H1 (cell line): ENCODE data around the gene MEIS2. TPM values are rescaled to one million over a fixed set of nuclear protein-coding genes. Genes with fewer than 3 reads are reported as not detected.

Experiments
- CTCF ChIA-PET: fragments of 300-600 bp; sonication (Branson Sonifier 250); formaldehyde crosslinking; loops from one replicate; lab custom pipeline; 2021; ENCODE audit not compliant: partially characterized antibody; lab: Charles Lee
- POLR2A ChIA-PET: fragments of 300-600 bp; sonication (Branson Sonifier 250); formaldehyde crosslinking; loops from one replicate; lab custom pipeline; 2021; ENCODE audit warnings: inconsistent platforms; ENCODE audit not compliant: partially characterized antibody; lab: Charles Lee
- DNase-seq, 2 experiments: peaks; one replicate each; pipeline versions ENCODE4 v3.0.0 to v3.0.0-alpha.2; 2010 to 2022; ENCODE audit warnings: low spot score in 2 of 2, low read depth in 1 of 2, mixed read lengths in 1 of 2
- FAIRE-seq: peaks from 2 replicates; lab custom pipeline; 2011; peaks lifted over from hg19 to GRCh38; lab: Jason Lieb, UNC
- H2AFZ ChIP-seq: 2 replicates; pipeline ENCODE4 v1.8.1; 2012; ENCODE audit warnings: low read length, inconsistent platforms
- H2AK5ac ChIP-seq: 2 replicates; pipeline ENCODE4 v1.6.1; 2013; ENCODE audit warnings: low read depth, low read length
- H2BK120ac ChIP-seq: replicated peaks from 2 replicates; pipeline ENCODE3; 2013; ENCODE audit warnings: low read depth, low read length, inconsistent platforms
- H2BK12ac ChIP-seq: 2 replicates; pipeline ENCODE4 v1.6.1; 2013; ENCODE audit warnings: low read depth, low read length
- H2BK15ac ChIP-seq: 2 replicates; pipeline ENCODE4 v1.6.1; 2013; ENCODE audit warnings: low read length
- H2BK20ac ChIP-seq: 2 replicates; pipeline ENCODE4 v1.6.1; 2013; ENCODE audit warnings: low read length
- H2BK5ac ChIP-seq: 2 replicates; pipeline ENCODE4 v1.6.1; 2013; ENCODE audit warnings: low read depth, low read length
- H3K14ac ChIP-seq: 2 replicates; pipeline ENCODE4 v1.6.1; 2013; ENCODE audit warnings: inconsistent platforms; ENCODE audit not compliant: insufficient read length
- H3K18ac ChIP-seq: 2 replicates; pipeline ENCODE4 v1.6.1; 2013; ENCODE audit warnings: low read length; ENCODE audit errors: extremely low read depth
- H3K23ac ChIP-seq: 2 replicates; pipeline ENCODE4 v1.6.1; 2013; ENCODE audit warnings: inconsistent platforms; ENCODE audit not compliant: insufficient read length
- H3K23me2 ChIP-seq: 2 replicates; pipeline ENCODE4 v1.6.1; 2013; ENCODE audit warnings: low read depth, low read length
- H3K27ac ChIP-seq: 2 replicates; pipeline ENCODE4 v1.6.1; 2011; ENCODE audit warnings: low read depth, low read length, inconsistent platforms
- H3K27me3 ChIP-seq, 4 experiments: replicated peaks in 1 of 4; 1 replicate in 1 of 4; 2 replicates in 3 of 4; pipeline versions ENCODE4 v1.6.1 to v1.8.1; 2011 to 2013; ENCODE audit warnings: low read length in 3 of 4, mild to moderate bottlenecking in 3 of 4, inconsistent platforms in 2 of 4, mixed read lengths in 2 of 4, moderate library complexity in 1 of 4; ENCODE audit not compliant: control insufficient read depth in 3 of 4, insufficient read depth in 3 of 4; ENCODE audit errors: extremely low read depth in 1 of 4
- H3K36me3 ChIP-seq, 4 experiments: 2 replicates each; pipeline versions ENCODE4 v1.6.1 to v1.8.1; 2011 to 2013; ENCODE audit warnings: mild to moderate bottlenecking in 4 of 4, low read length in 3 of 4, moderate library complexity in 2 of 4, control low read depth in 1 of 4, inconsistent platforms in 1 of 4; ENCODE audit not compliant: insufficient read depth in 4 of 4, control insufficient read depth in 2 of 4
- H3K4ac ChIP-seq: replicated peaks from 2 replicates; pipeline ENCODE3; 2013; ENCODE audit warnings: low read length, low read depth, mixed read lengths, inconsistent platforms; ENCODE audit not compliant: insufficient read length
- H3K4me1 ChIP-seq, 4 experiments: replicated peaks in 1 of 4; 1 replicate in 1 of 4; 2 replicates in 3 of 4; pipeline versions ENCODE4 v1.6.1 to v1.8.1; 2011 to 2013; ENCODE audit warnings: low read length in 3 of 4, inconsistent platforms in 2 of 4, mixed read lengths in 1 of 4; ENCODE audit not compliant: insufficient read depth in 4 of 4, control insufficient read depth in 3 of 4
- H3K4me2 ChIP-seq, 2 experiments: 2 replicates each; pipeline versions ENCODE4 v1.6.1 to v1.8.1; 2011 to 2013; ENCODE audit warnings: low read depth in 2 of 2, low read length in 2 of 2, control low read depth in 1 of 2, inconsistent platforms in 1 of 2, mild to moderate bottlenecking in 1 of 2; ENCODE audit not compliant: insufficient read depth in 1 of 2
- H3K4me3 ChIP-seq, 4 experiments: fragments of 200-600, 300-600 bp in 1 of 4; sonication (generic), shearing (Covaris generic), sonication (Bioruptor Twin) in 1 of 4; 2 replicates each; pipeline versions ENCODE4 v1.5.1 to v1.8.1; 2011 to 2016; ENCODE audit warnings: low read length in 4 of 4, low read depth in 3 of 4, control low read depth in 2 of 4, inconsistent platforms in 2 of 4, mild to moderate bottlenecking in 2 of 4, mixed read lengths in 1 of 4, moderate library complexity in 1 of 4; ENCODE audit not compliant: insufficient read depth in 2 of 4; ENCODE audit errors: extremely low read depth in 1 of 4
- H3K56ac ChIP-seq: replicated peaks from 2 replicates; pipeline ENCODE3; 2013; ENCODE audit warnings: low read depth, mild to moderate bottlenecking, mixed read lengths, low read length, inconsistent platforms; ENCODE audit not compliant: insufficient read length
- H3K79me1 ChIP-seq: 2 replicates; pipeline ENCODE4 v1.6.1; 2013; ENCODE audit warnings: low read depth, low read length, control low read depth
- H3K79me2 ChIP-seq, 2 experiments: 2 replicates each; pipeline versions ENCODE4 v1.6.1 to v1.8.1; 2012 to 2013; ENCODE audit warnings: low read length in 2 of 2, mild to moderate bottlenecking in 2 of 2, inconsistent platforms in 1 of 2; ENCODE audit not compliant: insufficient read depth in 2 of 2, control insufficient read depth in 1 of 2
- H3K9ac ChIP-seq, 4 experiments: replicated peaks in 1 of 4; 1 replicate in 1 of 4; 2 replicates in 3 of 4; pipeline versions ENCODE4 v1.6.1 to v1.8.1; 2011 to 2013; ENCODE audit warnings: low read depth in 3 of 4, low read length in 3 of 4, control low read depth in 2 of 4, mild to moderate bottlenecking in 2 of 4, moderate library complexity in 2 of 4, inconsistent platforms in 1 of 4; ENCODE audit errors: extremely low read depth in 1 of 4
- H3K9me3 ChIP-seq, 2 experiments: 2 replicates each; pipeline versions ENCODE4 v1.6.1 to v1.8.1; 2012 to 2013; ENCODE audit warnings: mild to moderate bottlenecking in 2 of 2, moderate library complexity in 2 of 2, control low read depth in 1 of 2, inconsistent platforms in 1 of 2, low read depth in 1 of 2, low read length in 1 of 2, mixed read lengths in 1 of 2; ENCODE audit not compliant: insufficient read depth in 2 of 2
- H4K20me1 ChIP-seq, 2 experiments: replicated peaks in 1 of 2; 2 replicates each; pipeline versions ENCODE3 to v1.8.1; 2011 to 2013; ENCODE audit warnings: inconsistent platforms in 2 of 2, low read length in 2 of 2, mild to moderate bottlenecking in 1 of 2; ENCODE audit not compliant: insufficient read depth in 2 of 2, control insufficient read depth in 1 of 2
- H4K5ac ChIP-seq: 2 replicates; pipeline ENCODE4 v1.6.1; 2013; ENCODE audit warnings: low read length, low read depth, mixed read lengths, inconsistent platforms; ENCODE audit not compliant: insufficient read length
- H4K8ac ChIP-seq: 2 replicates; pipeline ENCODE4 v1.8.0; 2013; ENCODE audit warnings: mild to moderate bottlenecking, moderate library complexity, low read length, inconsistent platforms; ENCODE audit not compliant: insufficient read depth; ENCODE audit errors: extremely low read depth
- H4K91ac ChIP-seq: replicated peaks from 2 replicates; pipeline ENCODE3; 2013; ENCODE audit warnings: low read length, mixed read lengths, inconsistent platforms; ENCODE audit not compliant: insufficient read length
- ASH2L ChIP-seq: fragments of 200-600, 300-600 bp; sonication (generic); IDR thresholded peaks from one replicate; pipeline ENCODE4 v1.7.1; 2017; ENCODE audit warnings: low read length
- BCL11A ChIP-seq, 2 experiments: IDR thresholded peaks; one replicate each; pipeline ENCODE4 v1.6.1; 2011; ENCODE audit warnings: low read depth in 2 of 2, low read length in 2 of 2, mild to moderate bottlenecking in 2 of 2
- EGR1 ChIP-seq: IDR thresholded peaks from 2 replicates; pipeline ENCODE4 v1.6.1; 2011; ENCODE audit warnings: low read depth, low read length, borderline replicate concordance
- KDM5A ChIP-seq: fragments of 200-600 bp; IDR thresholded peaks from 2 replicates; pipeline ENCODE4 v1.7.1; 2012; ENCODE audit warnings: mild to moderate bottlenecking, low read length, inconsistent platforms, mixed read lengths
- MAFK ChIP-seq: IDR thresholded peaks from 2 replicates; pipeline ENCODE4 v1.6.1; 2012; ENCODE audit warnings: low read depth, mild to moderate bottlenecking, improper control_type of control experiment, low read length
- POLR2A ChIP-seq, 2 experiments: IDR thresholded peaks; 1 replicate in 1 of 2; 2 replicates in 1 of 2; pipeline ENCODE4 v1.6.1; 2011; ENCODE audit warnings: low read depth in 2 of 2, low read length in 2 of 2, mild to moderate bottlenecking in 2 of 2; ENCODE audit errors: control extremely low read depth in 1 of 2
- RXRA ChIP-seq: IDR thresholded peaks from 2 replicates; pipeline ENCODE4 v1.6.1; 2011; ENCODE audit warnings: low read depth, mild to moderate bottlenecking, low read length, moderate library complexity; ENCODE audit not compliant: insufficient read depth
- SRF ChIP-seq: IDR thresholded peaks from 2 replicates; pipeline ENCODE4 v1.6.1; 2011; ENCODE audit warnings: mild to moderate bottlenecking, low read depth, low read length, moderate library complexity
- SUZ12 ChIP-seq: fragments of 200-600 bp; sonication (generic); IDR thresholded peaks from 2 replicates; pipeline ENCODE4 v1.6.1; 2012; ENCODE audit warnings: mild to moderate bottlenecking, inconsistent platforms, low read length, moderate library complexity, mixed read lengths
- TEAD4 ChIP-seq: IDR thresholded peaks from 2 replicates; pipeline ENCODE4 v1.6.1; 2012; ENCODE audit warnings: low read depth, low read length, inconsistent platforms, mixed read lengths
- WGBS, 2 experiments: shearing (Covaris generic) in 1 of 2; methylation state at CpG; one replicate each; pipeline versions ENCODE4 v1.1.6 to v1.1.7; 2013 to 2015; ENCODE audit warnings: low lambda C conversion rate in 2 of 2, mixed read lengths in 2 of 2, inconsistent platforms in 1 of 2, low coverage in 1 of 2, missing lambda C conversion rate in 1 of 2; ENCODE audit not compliant: insufficient replicate concordance in 2 of 2, insufficient coverage in 1 of 2, insufficient read length in 1 of 2; ENCODE audit errors: extremely low coverage in 1 of 2, missing lambda C conversion rate in 1 of 2; 5-methylcytosine and 5-hydroxymethylcytosine counted together
- polyA plus RNA-seq, 7 experiments: library from polyadenylated mRNA; depleted of rRNA in 3 of 7; stranded (reverse) in 5 of 7; unstranded in 2 of 7; fragments of >200 nt in 5 of 7; fragments of 200-250 nt in 2 of 7; gene quantifications; 1 replicate in 5 of 7; 2 replicates in 1 of 7; 4 replicates in 1 of 7; pipeline versions ENCODE4 v1.2.1 to v1.2.3, GENCODE V29; 2011 to 2013; ENCODE audit warnings: missing spikeins in 2 of 7, mixed read lengths in 2 of 7
- total RNA-seq: library from RNA; stranded (reverse); fragmentation: NEBNext Ultra II Directional; extraction: Animal tissue kit (Norgen Biotek cat#: 25700); gene quantifications from 2 replicates; pipeline ENCODE4 v1.2.1, GENCODE V29; 2021
- TF ChIP-seq, protein P1 (sequence below): IDR thresholded peaks from 2 replicates; pipeline ENCODE4 v1.6.1; 2011; ENCODE audit warnings: low read length, improper control_type of control experiment

Gene MEIS2
- total and polyA plus RNA-seq, 2 of the 8 experiments (the other 6 are each of a cell fraction or from before 2014, with no cell fraction given), result 0.22 to 1.2 TPM

DNA sequence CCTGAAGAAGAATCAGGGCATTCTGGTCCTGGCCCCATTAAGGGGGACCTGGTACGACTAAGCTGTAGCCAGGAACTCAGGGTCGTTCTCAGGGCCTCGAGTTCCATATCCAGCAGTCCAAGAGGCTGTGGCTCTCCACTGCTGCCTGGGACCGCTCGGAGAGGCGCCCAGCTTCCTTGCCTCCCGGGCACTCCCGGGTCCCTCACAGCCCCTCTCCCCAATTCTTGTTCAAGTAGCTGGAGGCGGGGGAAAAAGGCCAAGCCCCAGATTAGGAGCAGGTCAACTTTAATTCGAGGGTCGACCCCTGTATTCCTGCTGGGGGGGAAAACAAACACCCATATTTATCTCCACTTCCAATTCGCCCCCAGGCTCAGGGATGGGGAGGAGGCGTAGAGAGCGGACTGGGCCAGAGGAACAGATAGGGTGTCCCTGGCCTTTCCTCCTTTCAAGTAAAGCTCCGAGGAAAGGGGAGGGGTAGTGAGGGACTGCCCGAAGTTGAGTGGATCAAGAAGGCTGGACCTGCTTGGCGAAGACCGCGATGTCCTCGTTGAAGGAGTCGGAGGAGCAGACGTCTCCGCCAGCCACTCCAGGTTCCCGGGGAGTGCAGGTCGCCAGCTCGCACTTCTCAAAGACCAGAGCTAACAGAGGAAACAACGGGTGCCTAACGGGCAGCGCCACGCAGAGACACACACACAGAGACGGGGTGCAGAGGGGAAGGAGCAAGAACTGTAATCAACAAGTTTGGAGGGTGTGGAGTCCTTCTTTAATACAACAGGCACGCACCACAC is 4.4 kb downstream of the MEIS2 start:
- Histone ChIP-seq H2AFZ (0 out of 2 replicates have a peak overlapping the region, but pooled peaks have one; percentile 0), H2BK5ac (peak overlapping the region; percentile 46; the same call in 1 of the 2 replicates), H4K5ac (no peak overlapping the region), H3K27me3 (peaks cover 32 to 73% (median 62%) of the 10 kb centered on the region in 4 experiments), H3K56ac (no peak overlapping the region), H3K23me2 (peaks cover 29% of the 10 kb centered on the region), H2BK15ac (peak overlapping the region; percentile 61; the same call in 1 of the 2 replicates), H3K4ac (no peak overlapping the region), H3K4me1 (peaks cover 12 to 45% (median 29%) of the 10 kb centered on the region in 4 experiments), H3K23ac (no peak overlapping the region), H2BK20ac (peak overlapping the region; percentile 97), H4K20me1 (peaks cover 0 to 2% of the 10 kb centered on the region in 2 experiments), H3K27ac (no peak overlapping the region), H2AK5ac (no peak overlapping the region), H2BK12ac (peak overlapping the region; percentile 91; the same call in 1 of the 2 replicates), H3K36me3 (no peaks in the 10 kb centered on the region), H3K9me3 (no peaks in the 10 kb centered on the region), H3K18ac (peak overlapping the region; percentile 74), H2BK120ac (peak overlapping the region; percentile 70), H3K9ac (no peak overlapping the region), H4K91ac (peak overlapping the region; percentile 67), H3K4me3 (peak overlapping the region; percentile 30 to 79 (median 47); a peak in 7 of 8 replicates), H3K4me2 (peak overlapping the region; percentile 81 to 92), H3K79me2 (no peaks in the 10 kb centered on the region), H3K14ac (no peak overlapping the region), H4K8ac (no peak overlapping the region), H3K79me1 (no peaks in the 10 kb centered on the region)
- DNase-seq (peak in 1 of 2 experiments; percentile 71), FAIRE-seq (no peak)
- POLR2A ChIA-PET, result interaction anchor here (0.8 to 2.7 kb wide), 11 partner anchors 9 to 516 kb away, joined by 3 to 12 read pairs (median 5); partner anchors contain the start of gene CDIN1
- 0% methylated on average over 27 of the region's 32 CpGs; no CpG with 5 or more reads in 1 of the 2 experiments for WGBS, 2 experiments
- CTCF ChIA-PET, result interaction anchor here (0.6 to 3.8 kb wide), 11 partner anchors 12 to 227 kb away, joined by 3 to 23 read pairs (median 3); no protein-coding TSS in a partner anchor
- TF ChIP-seq MAFK, result no peak
- TF ChIP-seq ASH2L, result no peak
- TF ChIP-seq KDM5A, result no peak
- peak; percentile 95 for TF ChIP-seq SUZ12
- TF ChIP-seq POLR2A (IDR thresholded peaks at IDR 0.05; ENCODE audit: control extremely low read depth in 1 of 2, low read depth in 2 of 2, low read length in 2 of 2), result no peak
- TF ChIP-seq SRF, result no peak
- TF ChIP-seq RXRA, result no peak
- TF ChIP-seq, protein P1, sequence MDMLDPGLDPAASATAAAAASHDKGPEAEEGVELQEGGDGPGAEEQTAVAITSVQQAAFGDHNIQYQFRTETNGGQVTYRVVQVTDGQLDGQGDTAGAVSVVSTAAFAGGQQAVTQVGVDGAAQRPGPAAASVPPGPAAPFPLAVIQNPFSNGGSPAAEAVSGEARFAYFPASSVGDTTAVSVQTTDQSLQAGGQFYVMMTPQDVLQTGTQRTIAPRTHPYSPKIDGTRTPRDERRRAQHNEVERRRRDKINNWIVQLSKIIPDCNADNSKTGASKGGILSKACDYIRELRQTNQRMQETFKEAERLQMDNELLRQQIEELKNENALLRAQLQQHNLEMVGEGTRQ, result no peak
- peak; percentile 38; the same call in 1 of the 2 replicates for TF ChIP-seq EGR1
- TF ChIP-seq TEAD4, result no peak
- TF ChIP-seq BCL11A (IDR thresholded peaks at IDR 0.05; ENCODE audit: low read depth in 2 of 2, low read length in 2 of 2), result no peak
